Activated CD8-positive, alpha-beta T cell treated with anti-CD3 and anti-CD28 coated beads for 36 hours (primary cell): Measurements from ENCODE around the gene PLEKHG3. TPM values are rescaled to one million over a fixed set of nuclear protein-coding genes. Genes with fewer than 3 reads are reported as not detected.

Source experiments
- ATAC-seq: fragments of 200-7000 bp; cut with Tn5 transposase; one replicate; pipeline ENCODE4 v1.10.0; 2021; ENCODE audit warnings: mild to moderate bottlenecking, moderate library complexity
- CTCF ChIA-PET: fragments of 350-600 bp; sonication (Branson Sonifier 250); formaldehyde crosslinking; loops from one replicate; lab custom pipeline; 2021; ENCODE audit warnings: antibody characterized with exemption; lab: Charles Lee
- POLR2A ChIA-PET: fragments of 350-600 bp; sonication (Branson Sonifier 250); formaldehyde crosslinking; loops from one replicate; lab custom pipeline; 2021; ENCODE audit warnings: antibody characterized with exemption; lab: Charles Lee
- DNase-seq: peaks from one replicate; pipeline ENCODE4 v3.0.0-alpha.2; 2020
- H3K27ac Mint-ChIP-seq: one replicate; pipeline ENCODE4 v1.8.0; 2021; ENCODE audit warnings: mild to moderate bottlenecking, mixed read lengths
- H3K27me3 Mint-ChIP-seq: one replicate; pipeline ENCODE4 v1.8.0; 2021; ENCODE audit warnings: mixed read lengths
- H3K36me3 Mint-ChIP-seq: one replicate; pipeline ENCODE4 v1.8.0; 2021; ENCODE audit warnings: low read depth, mixed read lengths
- H3K4me1 Mint-ChIP-seq: one replicate; pipeline ENCODE4 v1.8.0; 2021; ENCODE audit warnings: low read depth, mixed read lengths
- H3K4me3 Mint-ChIP-seq: one replicate; pipeline ENCODE4 v1.8.0; 2021; ENCODE audit warnings: mild to moderate bottlenecking, moderate library complexity, mixed read lengths
- H3K9me3 Mint-ChIP-seq: one replicate; pipeline ENCODE4 v1.8.0; 2021; ENCODE audit warnings: mixed read lengths
- intact Hi-C: fragments of 100-400 bp; cut with micrococcal nuclease; formaldehyde crosslinking; loops from one replicate; pipeline ENCODE4 v1.10.0; 2022
- total RNA-seq, 2 experiments: library from RNA; stranded (reverse); gene quantifications; one replicate each; pipeline ENCODE4 v1.2.3, GENCODE V29; 2021
- TF ChIP-seq, protein P1 (sequence below): fragments of 200-600 bp; IDR thresholded peaks from one replicate; pipeline ENCODE4 v1.8.0; 2022; ENCODE audit warnings: antibody characterized with exemption, mild to moderate bottlenecking

PLEKHG3 gene
- total RNA-seq, 2 experiments from 2014 or later: 2.7 to 2.8 TPM

DNA sequence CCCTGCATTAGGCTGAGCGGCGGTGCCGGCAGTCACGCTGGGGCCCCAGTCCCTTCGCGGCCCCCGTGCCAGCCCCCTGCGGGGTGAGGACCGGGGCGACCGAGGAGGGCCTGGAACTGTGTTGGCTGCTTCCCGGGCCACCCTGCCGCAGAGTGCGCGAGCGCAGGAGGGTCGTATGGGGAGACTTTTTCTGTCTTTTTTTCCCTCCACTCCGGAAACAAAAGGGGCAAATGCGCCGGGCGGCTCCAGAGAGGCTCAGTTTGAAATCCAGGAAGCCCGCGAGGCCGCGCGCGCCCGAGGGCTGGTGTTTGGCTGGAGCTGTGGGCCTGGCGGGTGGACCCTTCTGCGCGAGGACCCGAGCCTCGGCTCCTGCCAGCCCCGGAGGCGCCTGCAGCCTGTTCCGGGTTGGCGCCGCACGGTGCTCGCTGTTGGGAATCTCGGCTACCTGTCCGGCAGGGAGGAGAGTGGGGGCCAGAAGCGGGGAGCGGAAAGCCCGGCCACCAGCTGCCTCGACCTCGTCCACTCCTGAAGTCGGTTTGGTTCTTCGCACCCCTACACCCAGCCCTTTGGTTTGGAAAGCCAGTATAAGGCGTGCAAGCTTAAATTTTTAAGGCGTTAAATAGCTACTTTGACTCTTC lies 638 bp downstream of the PLEKHG3 start:
- Mint-ChIP-seq H3K36me3 (no peaks in the 10 kb centered on the region), H3K27ac (peak overlapping the region; percentile 7), H3K27me3 (peaks cover 65% of the 10 kb centered on the region), H3K4me1 (peaks cover 29% of the 10 kb centered on the region), H3K9me3 (no peaks in the 10 kb centered on the region), H3K4me3 (peak overlapping the region; percentile 64)
- TF ChIP-seq, protein P1, sequence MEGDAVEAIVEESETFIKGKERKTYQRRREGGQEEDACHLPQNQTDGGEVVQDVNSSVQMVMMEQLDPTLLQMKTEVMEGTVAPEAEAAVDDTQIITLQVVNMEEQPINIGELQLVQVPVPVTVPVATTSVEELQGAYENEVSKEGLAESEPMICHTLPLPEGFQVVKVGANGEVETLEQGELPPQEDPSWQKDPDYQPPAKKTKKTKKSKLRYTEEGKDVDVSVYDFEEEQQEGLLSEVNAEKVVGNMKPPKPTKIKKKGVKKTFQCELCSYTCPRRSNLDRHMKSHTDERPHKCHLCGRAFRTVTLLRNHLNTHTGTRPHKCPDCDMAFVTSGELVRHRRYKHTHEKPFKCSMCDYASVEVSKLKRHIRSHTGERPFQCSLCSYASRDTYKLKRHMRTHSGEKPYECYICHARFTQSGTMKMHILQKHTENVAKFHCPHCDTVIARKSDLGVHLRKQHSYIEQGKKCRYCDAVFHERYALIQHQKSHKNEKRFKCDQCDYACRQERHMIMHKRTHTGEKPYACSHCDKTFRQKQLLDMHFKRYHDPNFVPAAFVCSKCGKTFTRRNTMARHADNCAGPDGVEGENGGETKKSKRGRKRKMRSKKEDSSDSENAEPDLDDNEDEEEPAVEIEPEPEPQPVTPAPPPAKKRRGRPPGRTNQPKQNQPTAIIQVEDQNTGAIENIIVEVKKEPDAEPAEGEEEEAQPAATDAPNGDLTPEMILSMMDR: no peak
- intact Hi-C loops: no loop called here
- no peak for DNase-seq
- peak; percentile 5 for ATAC-seq
- CTCF ChIA-PET: interaction anchor here (0.6 to 1.6 kb wide), 6 partner anchors 10 to 187 kb away, joined by 3 to 5 read pairs (median 4); no protein-coding TSS in a partner anchor
- POLR2A ChIA-PET: interaction anchor here (0.6 to 1.0 kb wide), 3 partner anchors 11 to 367 kb away, joined by 3 to 4 read pairs (median 3); no protein-coding TSS in a partner anchor

DNA sequence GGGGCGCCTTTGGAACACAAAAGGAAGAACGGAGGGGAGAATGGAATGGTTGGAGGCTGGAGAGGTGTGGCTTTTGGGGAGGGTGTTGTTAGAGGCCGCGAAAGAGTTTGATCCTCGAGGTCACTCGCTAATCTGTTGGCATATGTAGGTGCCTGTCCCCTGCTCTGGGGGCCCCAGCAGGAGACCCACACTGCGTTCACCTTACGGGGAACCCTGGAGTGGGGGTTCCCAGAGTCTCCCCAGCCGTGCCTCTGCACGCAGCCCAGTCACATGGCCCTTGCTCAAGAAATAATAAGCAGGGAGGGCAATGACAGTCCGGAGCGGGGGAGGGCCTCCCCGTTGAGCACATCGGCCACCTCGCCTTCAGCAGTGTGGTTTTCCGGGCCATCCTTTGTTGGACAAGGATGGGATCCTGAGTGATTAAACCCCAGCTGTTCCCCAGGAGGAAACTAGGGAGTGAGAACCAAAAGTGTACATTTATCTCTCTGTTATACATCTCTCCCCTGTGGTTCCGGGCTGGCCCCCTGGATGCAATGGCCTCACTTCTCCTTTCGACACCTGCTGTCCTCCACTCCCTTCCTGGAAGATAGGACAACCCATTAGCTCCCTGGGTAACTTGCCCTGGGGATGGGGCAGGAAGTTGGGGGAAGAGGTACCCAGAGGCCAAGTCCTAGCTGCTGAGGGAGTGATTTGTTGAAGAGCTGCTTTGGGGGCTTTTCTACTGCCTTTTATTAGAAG lies 1.3 kb downstream of the PLEKHG3 start:
- Mint-ChIP-seq H3K4me1 (peaks cover 29% of the 10 kb centered on the region), H3K36me3 (no peaks in the 10 kb centered on the region), H3K9me3 (no peaks in the 10 kb centered on the region), H3K27me3 (peaks cover 59% of the 10 kb centered on the region), H3K27ac (peak overlapping the region; percentile 7), H3K4me3 (peak overlapping the region; percentile 64)
- DNase-seq: peak; percentile 19
- TF ChIP-seq, protein P1: no peak
- intact Hi-C loops: no loop called here
- ATAC-seq: peak; percentile 38
- CTCF ChIA-PET: interaction anchor here (1.1 to 1.6 kb wide), 3 partner anchors 11 to 69 kb away, joined by 4 to 5 read pairs (median 4); no protein-coding TSS in a partner anchor
- POLR2A ChIA-PET: interaction anchor here (0.6 kb wide), 1 partner anchor 30 kb away, joined by 4 read pairs; no protein-coding TSS in a partner anchor

DNA sequence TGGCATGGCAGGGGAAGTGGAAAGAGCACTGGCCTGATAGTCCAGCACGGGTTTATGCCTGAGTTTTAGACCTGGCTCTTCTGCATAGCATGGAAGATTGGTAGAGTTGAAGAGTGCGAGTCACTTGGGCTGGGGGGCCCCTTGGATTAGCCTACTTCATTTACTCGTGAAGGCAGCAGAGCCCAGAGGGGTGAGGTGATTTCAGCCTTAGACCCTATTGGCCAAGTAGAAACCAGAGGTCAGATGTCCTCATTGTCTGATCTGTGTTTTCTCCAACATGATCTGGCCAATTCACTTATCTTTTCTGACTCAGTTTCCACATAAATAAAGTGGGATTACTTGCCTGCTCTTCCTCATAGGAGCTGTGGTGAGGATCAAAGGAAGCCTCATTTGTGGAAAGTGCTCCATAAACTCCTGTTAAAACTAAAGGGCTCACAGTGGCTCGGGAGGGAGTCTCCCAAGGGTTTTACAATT lies 1.9 kb downstream of the PLEKHG3 start:
- H3K4me3 Mint-ChIP-seq: peak overlapping the region; percentile 64
- no peak for DNase-seq
- peaks cover 29% of the 10 kb centered on the region for H3K4me1 Mint-ChIP-seq
- no peaks in the 10 kb centered on the region for H3K36me3 Mint-ChIP-seq
- intact Hi-C loops: no loop called here
- no peak overlapping the region for H3K27ac Mint-ChIP-seq
- no peak for ATAC-seq
- ChIA-PET POLR2A (no interaction called here), CTCF (no interaction called here)
- peaks cover 54% of the 10 kb centered on the region for H3K27me3 Mint-ChIP-seq
- no peaks in the 10 kb centered on the region for H3K9me3 Mint-ChIP-seq
- TF ChIP-seq, protein P1: no peak

DNA sequence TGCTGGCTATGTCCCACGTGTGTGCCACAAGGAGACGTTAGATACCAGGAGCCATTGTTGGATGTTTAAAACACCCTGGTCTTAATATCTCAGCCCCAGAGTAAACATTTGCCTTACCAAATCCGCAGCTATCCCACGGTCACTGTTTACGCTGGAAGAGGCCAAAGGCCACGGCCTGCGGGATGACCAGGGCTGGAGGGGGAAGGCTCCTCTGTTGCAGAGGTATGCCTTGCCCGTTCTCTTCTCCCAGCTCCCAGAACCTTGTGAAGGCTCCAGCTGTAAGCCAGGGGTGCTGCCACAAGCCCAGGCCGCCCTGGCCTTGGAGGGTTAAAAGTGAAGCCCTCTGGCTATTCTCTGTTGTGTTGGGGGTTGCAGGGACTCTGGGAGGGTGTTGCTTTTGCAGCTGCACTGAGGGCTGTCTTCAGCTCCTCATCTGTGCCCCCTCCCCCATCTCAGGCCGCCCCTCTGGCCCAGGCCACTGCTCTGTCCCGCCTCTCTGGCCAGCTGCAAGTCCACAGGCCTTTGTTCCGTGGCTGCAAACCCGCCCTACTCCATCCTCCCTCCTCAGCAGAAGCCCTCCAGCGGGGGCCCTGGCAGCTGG lies 2.5 kb downstream of the PLEKHG3 start:
- Mint-ChIP-seq H3K9me3 (no peaks in the 10 kb centered on the region), H3K4me3 (no peak overlapping the region), H3K27me3 (peaks cover 48% of the 10 kb centered on the region), H3K27ac (no peak overlapping the region), H3K36me3 (no peaks in the 10 kb centered on the region), H3K4me1 (peaks cover 29% of the 10 kb centered on the region)
- TF ChIP-seq, protein P1: no peak
- DNase-seq (no peak), ATAC-seq (no peak)
- CTCF ChIA-PET: no interaction called here
- intact Hi-C loops: no loop called here
- POLR2A ChIA-PET: no interaction called here
